RPMI7951 (cell line): ENCODE results near the gene MRPL11. TPM values are rescaled to one million over a fixed set of nuclear protein-coding genes. Genes with fewer than 3 reads are reported as not detected.

Source experiments
- DNase-seq: peaks from one replicate; pipeline ENCODE4 v3.0.0-alpha.2; 2012; ENCODE audit warnings: low read depth
- total RNA-seq: library from RNA; depleted of rRNA; stranded (reverse); fragments of >200 nt; shearing (Covaris generic); gene quantifications from 2 replicates; pipeline ENCODE4 v1.2.3, GENCODE V29; 2014; rRNA removed

The MRPL11 gene
- total RNA-seq, 1 experiment from 2014 or later = 74.4 TPM

DNA sequence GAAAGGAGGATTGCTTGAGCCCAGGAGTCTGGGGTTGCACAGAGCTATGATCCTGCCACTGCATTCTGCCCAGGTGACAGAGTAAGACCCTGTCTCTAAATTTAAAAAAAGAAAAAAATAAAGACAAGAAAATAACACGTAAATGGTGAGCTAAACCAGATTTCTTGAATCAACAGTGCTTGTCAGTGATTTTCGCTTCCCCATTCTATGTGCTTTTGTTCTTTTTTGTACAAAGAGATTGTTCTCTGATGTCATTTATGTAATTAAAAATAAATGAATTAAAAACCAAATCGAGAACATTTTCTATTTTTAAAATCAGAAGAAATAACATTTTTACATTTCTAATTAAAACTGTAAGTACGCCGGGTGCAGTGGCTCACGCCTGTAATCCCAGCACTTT lies 47.3 kb downstream of the MRPL11 start:
- no peak for DNase-seq

DNA sequence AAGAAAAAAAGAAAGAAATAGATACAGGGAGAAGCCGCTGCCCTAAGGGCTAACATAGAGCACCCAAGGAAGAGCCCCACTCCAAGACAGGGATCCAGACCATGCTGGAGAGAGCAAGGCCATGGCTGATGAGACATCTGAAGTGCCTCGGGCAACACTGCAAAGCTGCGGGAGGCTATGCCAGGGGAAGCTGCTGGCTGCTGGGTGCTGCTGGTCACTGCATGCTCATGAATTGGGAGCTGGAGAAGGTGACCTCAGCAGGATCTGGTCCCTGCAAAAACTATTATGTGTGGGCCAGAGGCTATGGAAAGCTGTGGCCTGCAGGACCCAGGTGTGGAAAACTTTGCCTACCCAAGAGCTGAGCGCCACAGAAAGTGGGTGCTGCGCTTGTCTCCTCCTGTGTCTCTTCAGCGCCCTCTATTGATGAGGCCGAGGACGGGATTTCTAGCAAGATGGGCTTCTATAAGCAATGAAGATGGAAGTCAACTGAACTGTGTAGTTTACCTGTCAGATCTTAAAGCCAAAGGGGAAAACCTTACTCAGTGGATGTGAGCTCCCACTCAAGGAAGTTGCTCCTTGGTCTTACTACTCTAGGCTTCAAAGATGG lies 49.8 kb downstream of the MRPL11 start:
- DNase-seq = peak; percentile 74

DNA sequence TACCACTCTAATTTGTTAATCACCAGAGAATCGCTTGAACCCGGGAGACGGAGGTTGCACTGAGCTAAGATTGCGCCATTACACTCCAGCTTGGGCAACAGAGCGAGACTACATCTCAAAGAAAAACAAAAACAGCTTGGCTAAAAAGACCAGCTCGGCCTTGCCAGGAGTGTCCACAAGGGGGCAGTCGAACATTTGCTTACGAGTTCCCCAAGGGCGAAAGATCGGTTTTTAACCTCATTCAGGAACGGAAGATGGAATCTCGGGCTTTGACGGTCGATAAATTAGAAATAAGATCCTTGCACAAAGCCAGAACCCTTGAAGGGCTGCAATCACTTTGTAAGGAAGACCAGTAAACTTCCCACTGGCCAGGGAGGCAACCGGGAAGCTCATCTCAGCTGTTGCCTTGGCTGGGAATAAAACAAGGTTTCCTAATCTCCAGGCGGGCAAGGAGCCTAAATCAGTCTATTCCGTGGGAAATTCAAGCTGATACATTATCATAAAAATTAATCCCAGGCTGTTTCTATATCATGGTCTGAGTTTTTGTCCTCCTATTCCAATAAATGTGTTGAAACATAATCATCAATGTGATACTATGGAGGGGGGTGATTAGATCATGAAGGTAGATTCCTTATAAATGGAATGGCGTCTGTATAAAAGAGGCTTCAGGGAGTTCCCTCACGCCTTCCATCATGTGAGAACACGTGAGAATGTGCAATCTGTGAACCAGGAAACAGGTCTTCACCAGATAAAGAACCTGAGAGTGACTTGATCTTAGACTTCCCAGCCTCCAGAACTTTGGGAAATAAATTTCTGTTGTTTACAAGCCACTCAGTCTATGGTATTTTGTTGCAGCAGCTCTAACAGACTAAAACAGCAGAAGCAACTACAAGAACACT lies 52.2 kb downstream of the MRPL11 start:
- DNase-seq = peak; percentile 79

Other genes with a start within 250 kb of the MRPL11 start
- 9.9 and 11.2 TPM in 2 replicates for gene KLC2, start 181.1 kb downstream of the MRPL11 start, total RNA-seq
- gene RAB1B, start 170.2 kb downstream of the MRPL11 start, total RNA-seq = 146 and 161 TPM in 2 replicates
- gene CNIH2, start 160.7 kb downstream of the MRPL11 start, total RNA-seq = 6.0 and 9.3 TPM in 2 replicates
- 119 and 167 TPM in 2 replicates for gene YIF1A, start 149.7 kb downstream of the MRPL11 start, total RNA-seq
- gene TMEM151A, start 147.0 kb downstream of the MRPL11 start, total RNA-seq = 0.39 TPM in 1 of 2 replicates, not detected in the other
- not detected in 2 replicates for gene CD248, start 121.8 kb downstream of the MRPL11 start, total RNA-seq
- 28.0 and 38.8 TPM in 2 replicates for gene RIN1, start 102.4 kb downstream of the MRPL11 start, total RNA-seq
- 91.7 and 92.6 TPM in 2 replicates for gene BRMS1, start 93.7 kb downstream of the MRPL11 start, total RNA-seq
- gene B4GAT1, start 91.2 kb downstream of the MRPL11 start, total RNA-seq = 49.3 and 50.5 TPM in 2 replicates
- gene SLC29A2, start 67.1 kb downstream of the MRPL11 start, total RNA-seq = 0.39 and 1.4 TPM in 2 replicates
- gene NPAS4, start 17.8 kb downstream of the MRPL11 start, total RNA-seq = not detected in 2 replicates
- gene PELI3, start 28.1 kb upstream of the MRPL11 start, total RNA-seq = 6.6 TPM in 2 replicates
- gene DPP3, start 41.6 kb upstream of the MRPL11 start, total RNA-seq = 36.8 and 46.4 TPM in 2 replicates
- 17.5 and 29.6 TPM in 2 replicates for gene BBS1, start 71.8 kb upstream of the MRPL11 start, total RNA-seq
- gene ZDHHC24, start 107.2 kb upstream of the MRPL11 start, total RNA-seq = 7.2 and 10.9 TPM in 2 replicates
- gene ACTN3, start 108.1 kb upstream of the MRPL11 start, total RNA-seq = under 0.01 TPM in 1 of 2 replicates, not detected in the other
- gene CTSF, start 129.8 kb upstream of the MRPL11 start, total RNA-seq = 26.3 and 27.5 TPM in 2 replicates
- gene CCDC87, start 154.2 kb upstream of the MRPL11 start, total RNA-seq = 0.10 and 0.84 TPM in 2 replicates
- 28.5 and 33.3 TPM in 2 replicates for gene CCS, start 154.3 kb upstream of the MRPL11 start, total RNA-seq
- 32.8 and 34.1 TPM in 2 replicates for gene RBM14, start 177.8 kb upstream of the MRPL11 start, total RNA-seq
- gene RBM4, start 199.9 kb upstream of the MRPL11 start, total RNA-seq = 126 and 138 TPM in 2 replicates
- gene RBM4B, start 239.0 kb upstream of the MRPL11 start, total RNA-seq = 20.7 and 25.4 TPM in 2 replicates